IMR-90 (cell line): Measurements from ENCODE around the gene ZNF385C. TPM values are rescaled to one million over a fixed set of nuclear protein-coding genes. Genes with fewer than 3 reads are reported as not detected.
A peak's percentile ranks its signal among the peaks of the same experiment; 100 is the strongest.

Experiments used
- ATAC-seq: fragments of 200-7000 bp; cut with Tn5 transposase; 2 replicates; pipeline ENCODE4 v1.9.1; 2020; ENCODE audit warnings: low read depth, mild to moderate bottlenecking, moderate library complexity
- BruUV-seq: library from RNA; stranded (reverse); fragments of 400-500 nt; replicated peaks from 2 replicates; lab custom pipeline; 2021; lab: Mats Ljungman, UMichigan
- CTCF ChIA-PET: fragments of 300-600 bp; formaldehyde crosslinking; extraction: SDS; loops from one replicate; lab custom pipeline; 2021; ENCODE audit warnings: antibody characterized with exemption; lab: Yijun Ruan, JAX
- POLR2A ChIA-PET: fragments of 300-600 bp; sonication (Branson Sonifier 250); formaldehyde crosslinking; loops from one replicate; lab custom pipeline; 2022; ENCODE audit warnings: antibody characterized with exemption; ENCODE audit not compliant: unreplicated experiment; lab: Charles Lee
- DNase-seq: peaks from one replicate; pipeline ENCODE4 v3.0.0; 2013
- H2AFZ ChIP-seq: replicated peaks from 2 replicates; pipeline ENCODE3; 2013; ENCODE audit warnings: low read length, mild to moderate bottlenecking; ENCODE audit not compliant: poor library complexity
- H2AK5ac ChIP-seq: 2 replicates; pipeline ENCODE4 v1.6.1; 2013; ENCODE audit warnings: low read depth, low read length, inconsistent platforms
- H2AK9ac ChIP-seq: replicated peaks from 2 replicates; pipeline ENCODE3; 2013; ENCODE audit warnings: mild to moderate bottlenecking, low read depth, low read length, moderate library complexity; ENCODE audit not compliant: poor library complexity
- H2BK120ac ChIP-seq: 2 replicates; pipeline ENCODE4 v1.6.1; 2013; ENCODE audit warnings: low read depth, low read length, inconsistent platforms
- H2BK15ac ChIP-seq: 3 replicates; pipeline ENCODE4 v1.6.1; 2013; ENCODE audit warnings: low read depth, low read length, inconsistent platforms
- H2BK20ac ChIP-seq: 2 replicates; pipeline ENCODE4 v1.6.1; 2013; ENCODE audit warnings: low read depth, mild to moderate bottlenecking, inconsistent platforms, low read length, moderate library complexity
- H2BK5ac ChIP-seq: 2 replicates; pipeline ENCODE4 v1.6.1; 2013; ENCODE audit warnings: mild to moderate bottlenecking, low read depth, low read length, inconsistent platforms; ENCODE audit not compliant: poor library complexity, severe bottlenecking
- H3K14ac ChIP-seq: replicated peaks from 2 replicates; pipeline ENCODE4 v1.6.1; 2013; ENCODE audit warnings: low read depth, low read length, inconsistent platforms
- H3K18ac ChIP-seq: 2 replicates; pipeline ENCODE4 v1.6.1; 2013; ENCODE audit warnings: low read depth, low read length, control low read depth
- H3K23ac ChIP-seq: 2 replicates; pipeline ENCODE4 v1.6.1; 2013; ENCODE audit warnings: low read depth, low read length, inconsistent platforms
- H3K27ac ChIP-seq: 2 replicates; pipeline ENCODE4 v1.5.1; 2013; ENCODE audit warnings: mild to moderate bottlenecking, control low read depth, low read length; ENCODE audit not compliant: insufficient read depth
- H3K27me3 ChIP-seq: 2 replicates; pipeline ENCODE4 v1.6.1; 2013; ENCODE audit warnings: low read length; ENCODE audit not compliant: control insufficient read depth, insufficient read depth
- H3K36me3 ChIP-seq: 2 replicates; pipeline ENCODE4 v1.6.1; 2013; ENCODE audit warnings: low read length, mixed read lengths; ENCODE audit not compliant: control insufficient read depth, insufficient read depth
- H3K4ac ChIP-seq: 2 replicates; pipeline ENCODE4 v1.6.1; 2013; ENCODE audit warnings: low read depth, low read length, inconsistent platforms
- H3K4me1 ChIP-seq: 2 replicates; pipeline ENCODE4 v1.6.1; 2013; ENCODE audit warnings: low read length, mixed read lengths; ENCODE audit not compliant: control insufficient read depth, insufficient read depth
- H3K4me2 ChIP-seq: 2 replicates; pipeline ENCODE4 v1.6.1; 2013; ENCODE audit warnings: low read depth, mild to moderate bottlenecking, control low read depth, low read length, moderate library complexity
- H3K4me3 ChIP-seq: 2 replicates; pipeline ENCODE4 v1.5.1; 2013; ENCODE audit warnings: low read depth, mild to moderate bottlenecking, control low read depth, low read length, moderate library complexity; ENCODE audit not compliant: insufficient read depth
- H3K56ac ChIP-seq: 2 replicates; pipeline ENCODE4 v1.6.1; 2013; ENCODE audit warnings: low read length, inconsistent platforms; ENCODE audit not compliant: insufficient read depth; ENCODE audit errors: extremely low read depth
- H3K79me1 ChIP-seq, 2 experiments: 2 replicates each; pipeline ENCODE4 v1.6.1; 2013; ENCODE audit warnings: low read length in 2 of 2, inconsistent platforms in 1 of 2, low read depth in 1 of 2
- H3K9ac ChIP-seq: 2 replicates; pipeline ENCODE4 v1.6.1; 2013; ENCODE audit warnings: low read depth, low read length, control low read depth
- H3K9me1 ChIP-seq: 2 replicates; pipeline ENCODE4 v1.6.1; 2013; ENCODE audit warnings: low read length, inconsistent platforms; ENCODE audit not compliant: insufficient read depth
- H3K9me3 ChIP-seq: 2 replicates; pipeline ENCODE4 v1.6.1; 2013; ENCODE audit warnings: low read length; ENCODE audit not compliant: control insufficient read depth, insufficient read depth
- H4K20me1 ChIP-seq: 2 replicates; pipeline ENCODE4 v1.6.1; 2013; ENCODE audit warnings: low read length, inconsistent platforms; ENCODE audit not compliant: insufficient read depth
- H4K5ac ChIP-seq: 2 replicates; pipeline ENCODE4 v1.6.1; 2013; ENCODE audit warnings: mild to moderate bottlenecking, low read depth, low read length, control low read depth
- H4K8ac ChIP-seq, 2 experiments: 2 replicates each; pipeline ENCODE4 v1.6.1; 2013; ENCODE audit warnings: low read depth in 2 of 2, low read length in 2 of 2, control low read depth in 1 of 2, inconsistent platforms in 1 of 2
- H4K91ac ChIP-seq: 2 replicates; pipeline ENCODE4 v1.6.1; 2013; ENCODE audit warnings: low read depth, low read length, inconsistent platforms; ENCODE audit not compliant: insufficient read depth
- BHLHE40 ChIP-seq: fragments of 150-350 bp; IDR thresholded peaks from 2 replicates; pipeline ENCODE4 v1.6.1; 2016; ENCODE audit warnings: mild to moderate bottlenecking, low read depth, low read length
- CEBPB ChIP-seq: IDR thresholded peaks from 2 replicates; pipeline ENCODE4 v1.6.1; 2012; ENCODE audit warnings: low read depth, low read length, improper control_type of control experiment
- CHD1 ChIP-seq: IDR thresholded peaks from 2 replicates; pipeline ENCODE4 v1.6.1; 2012; ENCODE audit warnings: low read depth, low read length, improper control_type of control experiment
- CTCF ChIP-seq: conservative IDR thresholded peaks from 2 replicates; pipeline ENCODE4 v1.5.1; 2012; ENCODE audit warnings: mild to moderate bottlenecking, low read depth, low read length, improper control_type of control experiment
- FOS ChIP-seq: fragments of 150-350 bp; IDR thresholded peaks from 2 replicates; pipeline ENCODE4 v1.6.1; 2016; ENCODE audit warnings: low read depth, low read length
- MAFK ChIP-seq: IDR thresholded peaks from 2 replicates; pipeline ENCODE4 v1.6.1; 2012; ENCODE audit warnings: low read depth, low read length, improper control_type of control experiment
- MAZ ChIP-seq: IDR thresholded peaks from 2 replicates; pipeline ENCODE4 v1.6.1; 2012; ENCODE audit warnings: low read depth, mild to moderate bottlenecking, low read length, improper control_type of control experiment, moderate library complexity, borderline replicate concordance
- MXI1 ChIP-seq: IDR thresholded peaks from 2 replicates; pipeline ENCODE4 v1.6.1; 2012; ENCODE audit warnings: low read depth, mild to moderate bottlenecking, low read length, moderate library complexity, borderline replicate concordance
- NFE2L2 ChIP-seq: fragments of 150-350 bp; IDR thresholded peaks from 2 replicates; pipeline ENCODE4 v1.6.1; 2016; ENCODE audit warnings: low read depth, mild to moderate bottlenecking, low read length
- POLR2A ChIP-seq: IDR thresholded peaks from 2 replicates; pipeline ENCODE4 v1.6.1; 2012; ENCODE audit warnings: mild to moderate bottlenecking, low read depth, low read length
- RAD21 ChIP-seq: IDR thresholded peaks from 2 replicates; pipeline ENCODE4 v1.6.1; 2012; ENCODE audit warnings: low read length, improper control_type of control experiment
- RCOR1 ChIP-seq: IDR thresholded peaks from 2 replicates; pipeline ENCODE4 v1.6.1; 2012; ENCODE audit warnings: mild to moderate bottlenecking, low read length, improper control_type of control experiment; ENCODE audit not compliant: insufficient replicate concordance
- RFX5 ChIP-seq: IDR thresholded peaks from 2 replicates; pipeline ENCODE4 v1.8.0; 2012; ENCODE audit warnings: low read depth, mild to moderate bottlenecking, low read length, moderate library complexity
- SMC3 ChIP-seq: fragments of 150-350 bp; IDR thresholded peaks from 2 replicates; pipeline ENCODE4 v1.6.1; 2016; ENCODE audit warnings: low read depth, mild to moderate bottlenecking, antibody characterized with exemption, low read length, moderate library complexity
- WGBS, 2 experiments: methylation state at CpG; one replicate each; pipeline versions ENCODE4 v1.1.5 to v1.1.7; 2013; ENCODE audit warnings: missing lambda C conversion rate in 2 of 2; ENCODE audit not compliant: insufficient read length in 1 of 2; ENCODE audit errors: extremely low coverage in 2 of 2; 5-methylcytosine and 5-hydroxymethylcytosine counted together
- dilution Hi-C: fragments of 300-500 bp; cut with HindIII; formaldehyde crosslinking; loops from one replicate; pipeline ENCODE4 v1.14.3; 2018; ENCODE audit warnings: low sequenced_read_pairs; ENCODE audit not compliant: unreplicated experiment
- in situ Hi-C: fragments of 300-500 bp; cut with MboI; formaldehyde crosslinking; loops from 3 replicates; pipeline ENCODE4 v1.14.3; 2019; ENCODE audit warnings: low sequenced_read_pairs, inconsistent platforms, mixed read lengths
- intact Hi-C: fragments of 100-400 bp; cut with micrococcal nuclease; formaldehyde crosslinking; loops from 2 replicates; pipeline ENCODE4 v1.10.0; 2022
- polyA plus RNA-seq, 3 experiments: library from polyadenylated mRNA; depleted of rRNA; stranded (reverse); fragments of >200 nt; gene quantifications; 2 replicates each; pipeline ENCODE4 v1.2.3, GENCODE V29; 2012; ENCODE audit warnings: low replicate concordance in 1 of 3
- total RNA-seq: library from RNA; depleted of rRNA; stranded (reverse); fragments of >200 nt; gene quantifications from 2 replicates; pipeline ENCODE4 v1.2.3, GENCODE V29; 2012
- TF ChIP-seq, protein P1 (sequence below): fragments of 150-350 bp; IDR thresholded peaks from 2 replicates; pipeline ENCODE4 v1.6.1; 2017; ENCODE audit warnings: mild to moderate bottlenecking, antibody characterized with exemption, low read length, low read depth
- TF ChIP-seq, protein P2 (sequence below): fragments of 150-350 bp; IDR thresholded peaks from 2 replicates; pipeline ENCODE4 v1.6.1; 2016; ENCODE audit warnings: low read depth, mild to moderate bottlenecking, low read length, moderate library complexity, borderline replicate concordance

ZNF385C gene
- total and polyA plus RNA-seq, 2 of the 4 experiments (the other 2 are of a cell fraction), result not detected

- Histone ChIP-seq H4K5ac (no peak overlapping the region), H3K9me1 (peaks cover 3% of the 10 kb centered on the region; the same call in 1 of the 2 replicates), H2BK20ac (no peak overlapping the region), H2BK120ac (no peak overlapping the region), H3K27ac (no peak overlapping the region), H2AK9ac (no peak overlapping the region), H3K56ac (no peak overlapping the region), H3K4me1 (0 out of 2 replicates have a peak, but pooled peaks cover 1% of the 10 kb centered on the region), H3K23ac (no peak overlapping the region), H3K27me3 (peaks cover 75% of the 10 kb centered on the region), H3K4me2 (no peak overlapping the region), H2AFZ (peak overlapping the region; percentile 21), H4K20me1 (no peaks in the 10 kb centered on the region), H2AK5ac (no peak overlapping the region), H3K36me3 (no peaks in the 10 kb centered on the region), H4K8ac (no peak overlapping the region), H2BK15ac (no peak overlapping the region), H3K9ac (no peak overlapping the region), H3K4me3 (no peak overlapping the region), H2BK5ac (no peak overlapping the region), H4K91ac (no peak overlapping the region), H3K18ac (no peak overlapping the region), H3K4ac (no peak overlapping the region), H3K14ac (no peak overlapping the region), H3K79me1 (no peaks in the 10 kb centered on the region), H3K9me3 (no peaks in the 10 kb centered on the region)
- no peak for DNase-seq
- intact Hi-C loops, result no loop called here
- no TSS peak for BruUV-seq
- dilution Hi-C loops, result no loop called here
- ATAC-seq, result no peak
- ChIA-PET CTCF (interaction anchor here (1.0 kb wide), 1 partner anchor 10 kb away, joined by 3 read pairs; no protein-coding TSS in a partner anchor), POLR2A (no interaction called here)
- TF ChIP-seq POLR2A (no peak), NFE2L2 (no peak), MAFK (no peak), FOS (no peak), RAD21 (no peak), SMC3 (no peak), CEBPB (no peak), CTCF (no peak), MAZ (no peak), MXI1 (no peak), RFX5 (no peak), CHD1 (no peak), RCOR1 (no peak), BHLHE40 (no peak)
- TF ChIP-seq, protein P1, sequence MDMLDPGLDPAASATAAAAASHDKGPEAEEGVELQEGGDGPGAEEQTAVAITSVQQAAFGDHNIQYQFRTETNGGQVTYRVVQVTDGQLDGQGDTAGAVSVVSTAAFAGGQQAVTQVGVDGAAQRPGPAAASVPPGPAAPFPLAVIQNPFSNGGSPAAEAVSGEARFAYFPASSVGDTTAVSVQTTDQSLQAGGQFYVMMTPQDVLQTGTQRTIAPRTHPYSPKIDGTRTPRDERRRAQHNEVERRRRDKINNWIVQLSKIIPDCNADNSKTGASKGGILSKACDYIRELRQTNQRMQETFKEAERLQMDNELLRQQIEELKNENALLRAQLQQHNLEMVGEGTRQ, result no peak
- TF ChIP-seq, protein P2, sequence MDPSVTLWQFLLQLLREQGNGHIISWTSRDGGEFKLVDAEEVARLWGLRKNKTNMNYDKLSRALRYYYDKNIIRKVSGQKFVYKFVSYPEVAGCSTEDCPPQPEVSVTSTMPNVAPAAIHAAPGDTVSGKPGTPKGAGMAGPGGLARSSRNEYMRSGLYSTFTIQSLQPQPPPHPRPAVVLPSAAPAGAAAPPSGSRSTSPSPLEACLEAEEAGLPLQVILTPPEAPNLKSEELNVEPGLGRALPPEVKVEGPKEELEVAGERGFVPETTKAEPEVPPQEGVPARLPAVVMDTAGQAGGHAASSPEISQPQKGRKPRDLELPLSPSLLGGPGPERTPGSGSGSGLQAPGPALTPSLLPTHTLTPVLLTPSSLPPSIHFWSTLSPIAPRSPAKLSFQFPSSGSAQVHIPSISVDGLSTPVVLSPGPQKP, result no peak
- in situ Hi-C loops, result no loop called here
- 80% methylated on average over 4 of the region's 7 CpGs; no CpG with 5 or more reads in 1 of the 2 experiments for WGBS, 2 experiments
Observed at GRCh38 chr17:42051645-42052044, 46.6 kb downstream of the ZNF385C start.
